Measurements from ENCODE around the gene PDSS2.

GRCh38 chr6:107419733-107420132 is 39.6 kb downstream of the PDSS2 start:
- TF ChIP-seq CTCF (IDR thresholded peaks at IDR 0.05) (no peak), POLR2AphosphoS5 (IDR thresholded peaks at IDR 0.05) (no peak)
